NCI-H526 (cell line): ENCODE measurements around the gene INTS3.

Experiments
- DNase-seq, 2 experiments: peaks; one replicate each; lab custom pipeline; 2025; lab: John Stamatoyannopoulos, UW

INTS3 gene

GRCh38 chr1:153727463-153728304 is at the start of gene INTS3:
TSS of gene INTS3 (plus strand) at chr1:153728050. CDS start at chr1:153728635, 585 bp downstream.
- DNase-seq, result peak; percentile 100

GRCh38 chr1:153678519-153679336 is 49.1 kb upstream of the INTS3 start, which contains the start of gene NPR1:
TSS of gene NPR1 (plus strand) at chr1:153678688. CDS start at chr1:153679109, 421 bp downstream.
- peak in 1 of 2 experiments; percentile 74 for DNase-seq

- DNase-seq, result peak in 1 of 2 experiments; percentile 74
These were observed 48.3 kb upstream of the INTS3 start for GRCh38 chr1:153679337-153680119.

GRCh38 chr1:153680120-153680403 is 47.8 kb upstream of the INTS3 start:
- no peak for DNase-seq

- DNase-seq, result no peak
These were observed 45.1 kb upstream of the INTS3 start for GRCh38 chr1:153682730-153683129.

GRCh38 chr1:153683854-153684253 is 44.0 kb upstream of the INTS3 start:
- no peak for DNase-seq

- DNase-seq, result no peak
These were observed 43.0 kb upstream of the INTS3 start for GRCh38 chr1:153684892-153685291.

GRCh38 chr1:153685544-153686340 is 42.1 kb upstream of the INTS3 start:
- DNase-seq, result no peak

- no peak for DNase-seq
These were observed 40.3 kb upstream of the INTS3 start for GRCh38 chr1:153687346-153688125.

GRCh38 chr1:153688276-153688675 is 39.6 kb upstream of the INTS3 start:
- no peak for DNase-seq

- no peak for DNase-seq
These were observed 39.0 kb upstream of the INTS3 start for GRCh38 chr1:153688736-153689328.

- DNase-seq, result no peak
These were observed 34.4 kb upstream of the INTS3 start for GRCh38 chr1:153693466-153693865.

GRCh38 chr1:153696741-153697140 is 31.1 kb upstream of the INTS3 start:
- no peak for DNase-seq

- DNase-seq, result no peak
These were observed 30.4 kb upstream of the INTS3 start for GRCh38 chr1:153697191-153698019.

GRCh38 chr1:153698020-153698922 is 29.6 kb upstream of the INTS3 start:
- DNase-seq, result no peak

- no peak for DNase-seq
These were observed 28.7 kb upstream of the INTS3 start for GRCh38 chr1:153698923-153699714.

GRCh38 chr1:153699768-153700167 is 28.1 kb upstream of the INTS3 start:
- no peak for DNase-seq
